ENCODE data around the gene NAT14.
"Not testable (repeated sequence)": the region's sequence is repeated elsewhere in the genome, so short reads cannot be mapped to it uniquely, and the experiment has no call there.

Gene NAT14

DNA sequence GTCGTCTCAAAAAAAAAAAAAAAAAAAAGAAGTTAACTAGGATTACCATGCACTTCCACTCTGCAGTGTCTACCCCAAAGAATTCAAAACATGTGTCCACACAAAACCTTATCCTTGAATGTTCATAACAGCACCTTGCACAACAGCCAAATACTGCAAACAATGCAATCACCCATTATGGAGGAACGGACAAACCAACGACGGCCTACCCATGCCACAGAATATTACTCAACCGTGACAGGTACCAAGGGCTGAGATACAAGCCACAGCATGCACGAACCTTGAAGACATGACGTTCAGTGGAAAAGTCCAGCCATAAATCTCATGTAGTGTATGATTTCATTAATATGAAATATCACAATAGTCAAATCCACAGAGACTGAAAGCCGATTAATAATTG, 38.9 kb upstream of the NAT14 start:
- Histone ChIP-seq H3K36me3 (ENCODE audit: control insufficient read depth, insufficient read depth, low read length) (no peaks in the 10 kb centered on the region), H3K9ac (ENCODE audit: low read length) (no peak overlapping the region), H3K4me3 (ENCODE audit: low read length) (no peak overlapping the region), H3K4me1 (ENCODE audit: control insufficient read depth, insufficient read depth, low read length) (peaks cover 10% of the 10 kb centered on the region), H3K9me3 (ENCODE audit: control insufficient read depth, low read length) (no peaks in the 10 kb centered on the region), H3K27me3 (ENCODE audit: control insufficient read depth, insufficient read depth, low read length) (peaks cover 67% of the 10 kb centered on the region)

GRCh38 chr19:55447421-55448174, 37.4 kb upstream of the NAT14 start:
- Histone ChIP-seq H3K4me1 (ENCODE audit: control insufficient read depth, insufficient read depth, low read length) (peaks cover 3% of the 10 kb centered on the region), H3K27me3 (ENCODE audit: control insufficient read depth, insufficient read depth, low read length) (peaks cover 69% of the 10 kb centered on the region), H3K36me3 (ENCODE audit: control insufficient read depth, insufficient read depth, low read length) (no peaks in the 10 kb centered on the region), H3K9me3 (ENCODE audit: control insufficient read depth, low read length) (no peaks in the 10 kb centered on the region), H3K9ac (ENCODE audit: low read length) (no peak overlapping the region), H3K4me3 (ENCODE audit: low read length) (no peak overlapping the region)

DNA sequence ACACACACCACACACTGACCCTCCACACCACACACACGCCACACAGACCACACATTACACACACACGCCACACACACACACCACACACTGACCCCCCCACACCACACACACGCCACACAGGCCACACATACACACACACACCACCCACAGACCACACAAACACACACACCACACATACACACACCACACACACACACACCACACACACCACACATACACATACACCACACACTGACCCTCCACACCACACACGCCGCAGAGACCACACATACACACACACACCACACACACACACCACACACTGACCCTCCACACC, 36.9 kb upstream of the NAT14 start:
- not testable (repeated sequence) for H3K9ac ChIP-seq (ENCODE audit: low read length); H3K9me3 ChIP-seq (ENCODE audit: control insufficient read depth, low read length); H3K36me3 ChIP-seq (ENCODE audit: control insufficient read depth, insufficient read depth, low read length); H3K4me3 ChIP-seq (ENCODE audit: low read length); H3K4me1 ChIP-seq (ENCODE audit: control insufficient read depth, insufficient read depth, low read length)
- peaks cover 69% of the 10 kb centered on the region for H3K27me3 ChIP-seq (ENCODE audit: control insufficient read depth, insufficient read depth, low read length)

- Histone ChIP-seq H3K36me3 (ENCODE audit: control insufficient read depth, insufficient read depth, low read length) (no peaks in the 10 kb centered on the region), H3K4me1 (ENCODE audit: control insufficient read depth, insufficient read depth, low read length) (peaks cover 3% of the 10 kb centered on the region), H3K27me3 (ENCODE audit: control insufficient read depth, insufficient read depth, low read length) (peaks cover 55% of the 10 kb centered on the region), H3K9ac (ENCODE audit: low read length) (no peak overlapping the region), H3K9me3 (ENCODE audit: control insufficient read depth, low read length) (no peaks in the 10 kb centered on the region), H3K4me3 (ENCODE audit: low read length) (no peak overlapping the region)
Measured at GRCh38 chr19:55449469-55449868, 35.5 kb upstream of the NAT14 start.

GRCh38 chr19:55451163-55451964, 33.6 kb upstream of the NAT14 start:
- peaks cover 3% of the 10 kb centered on the region for H3K4me1 ChIP-seq (ENCODE audit: control insufficient read depth, insufficient read depth, low read length)
- no peaks in the 10 kb centered on the region for H3K9me3 ChIP-seq (ENCODE audit: control insufficient read depth, low read length)
- H3K4me3 ChIP-seq (ENCODE audit: low read length) = no peak overlapping the region
- H3K9ac ChIP-seq (ENCODE audit: low read length) = no peak overlapping the region
- H3K36me3 ChIP-seq (ENCODE audit: control insufficient read depth, insufficient read depth, low read length) = no peaks in the 10 kb centered on the region
- peaks cover 48% of the 10 kb centered on the region for H3K27me3 ChIP-seq (ENCODE audit: control insufficient read depth, insufficient read depth, low read length)

GRCh38 chr19:55451965-55452748, 32.8 kb upstream of the NAT14 start:
- Histone ChIP-seq H3K9ac (ENCODE audit: low read length) (no peak overlapping the region), H3K36me3 (ENCODE audit: control insufficient read depth, insufficient read depth, low read length) (no peaks in the 10 kb centered on the region), H3K4me1 (ENCODE audit: control insufficient read depth, insufficient read depth, low read length) (peaks cover 3% of the 10 kb centered on the region), H3K9me3 (ENCODE audit: control insufficient read depth, low read length) (no peaks in the 10 kb centered on the region), H3K27me3 (ENCODE audit: control insufficient read depth, insufficient read depth, low read length) (peaks cover 48% of the 10 kb centered on the region), H3K4me3 (ENCODE audit: low read length) (no peak overlapping the region)

DNA sequence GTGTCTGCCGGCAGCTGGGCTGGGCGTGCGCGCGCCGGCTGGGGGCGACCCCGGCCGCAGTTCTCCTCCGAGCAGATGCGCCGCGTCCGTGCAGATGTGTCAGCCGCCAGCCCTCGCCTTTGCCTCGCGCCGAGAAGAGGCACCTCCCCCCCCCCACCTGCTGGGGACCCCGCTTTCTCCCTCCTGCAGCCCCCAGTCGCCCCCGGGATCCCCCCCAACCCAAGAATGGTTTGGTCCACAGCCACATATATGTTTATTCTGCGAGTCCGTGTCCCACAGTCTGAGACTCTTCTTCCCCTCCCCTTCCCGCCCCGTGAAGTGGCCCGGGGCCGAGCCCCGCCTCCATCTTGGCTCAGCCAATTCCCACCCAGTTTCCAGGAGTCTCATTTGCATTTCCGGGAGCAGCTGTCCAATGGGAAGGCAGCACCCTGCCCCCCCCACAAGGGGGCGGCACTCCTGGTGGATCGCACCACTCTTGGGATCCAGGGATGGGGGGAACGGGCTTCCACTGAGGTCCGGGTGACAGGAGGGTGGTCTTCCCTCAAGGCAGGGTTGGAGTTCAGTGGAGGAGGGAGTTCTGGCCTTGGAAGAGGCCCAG, 32.1 kb upstream of the NAT14 start:
- Histone ChIP-seq H3K27me3 (ENCODE audit: control insufficient read depth, insufficient read depth, low read length) (peaks cover 42% of the 10 kb centered on the region), H3K36me3 (ENCODE audit: control insufficient read depth, insufficient read depth, low read length) (no peaks in the 10 kb centered on the region), H3K4me3 (ENCODE audit: low read length) (no peak overlapping the region), H3K9me3 (ENCODE audit: control insufficient read depth, low read length) (no peaks in the 10 kb centered on the region), H3K9ac (ENCODE audit: low read length) (no peak overlapping the region), H3K4me1 (ENCODE audit: control insufficient read depth, insufficient read depth, low read length) (peaks cover 3% of the 10 kb centered on the region)

- Histone ChIP-seq H3K9me3 (ENCODE audit: control insufficient read depth, low read length) (no peaks in the 10 kb centered on the region), H3K27me3 (ENCODE audit: control insufficient read depth, insufficient read depth, low read length) (peaks cover 34% of the 10 kb centered on the region), H3K36me3 (ENCODE audit: control insufficient read depth, insufficient read depth, low read length) (no peaks in the 10 kb centered on the region), H3K9ac (ENCODE audit: low read length) (no peak overlapping the region), H3K4me1 (ENCODE audit: control insufficient read depth, insufficient read depth, low read length) (peaks cover 3% of the 10 kb centered on the region), H3K4me3 (ENCODE audit: low read length) (no peak overlapping the region)
Measured at GRCh38 chr19:55453511-55454260, 31.3 kb upstream of the NAT14 start.

DNA sequence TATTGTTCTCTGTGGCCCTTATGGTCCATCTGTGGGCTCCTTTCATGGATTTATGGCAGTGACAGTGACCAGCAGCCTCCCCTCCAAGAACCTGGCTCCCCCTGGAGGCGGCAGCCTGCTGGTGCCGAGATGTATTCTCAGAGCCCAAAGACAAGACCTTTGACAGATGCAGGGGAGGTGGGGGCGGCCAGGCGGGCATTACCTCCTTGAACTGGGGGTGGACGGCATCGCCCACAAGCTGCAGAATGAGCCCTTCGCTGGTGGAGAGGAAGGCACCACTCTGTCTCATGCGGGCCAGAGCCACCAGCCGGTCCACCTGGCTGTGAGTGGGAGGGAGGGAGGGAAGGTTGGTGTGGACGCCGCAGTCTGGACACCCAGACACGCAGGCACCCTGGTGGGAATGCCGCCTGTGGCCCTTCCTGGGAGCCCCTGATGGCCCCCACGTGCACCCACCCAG, 30.2 kb upstream of the NAT14 start:
- peaks cover 7% of the 10 kb centered on the region for H3K4me1 ChIP-seq (ENCODE audit: control insufficient read depth, insufficient read depth, low read length)
- no peaks in the 10 kb centered on the region for H3K9me3 ChIP-seq (ENCODE audit: control insufficient read depth, low read length)
- H3K36me3 ChIP-seq (ENCODE audit: control insufficient read depth, insufficient read depth, low read length) = no peaks in the 10 kb centered on the region
- H3K9ac ChIP-seq (ENCODE audit: low read length) = no peak overlapping the region
- H3K27me3 ChIP-seq (ENCODE audit: control insufficient read depth, insufficient read depth, low read length) = peaks cover 25% of the 10 kb centered on the region
- no peak overlapping the region for H3K4me3 ChIP-seq (ENCODE audit: low read length)

DNA sequence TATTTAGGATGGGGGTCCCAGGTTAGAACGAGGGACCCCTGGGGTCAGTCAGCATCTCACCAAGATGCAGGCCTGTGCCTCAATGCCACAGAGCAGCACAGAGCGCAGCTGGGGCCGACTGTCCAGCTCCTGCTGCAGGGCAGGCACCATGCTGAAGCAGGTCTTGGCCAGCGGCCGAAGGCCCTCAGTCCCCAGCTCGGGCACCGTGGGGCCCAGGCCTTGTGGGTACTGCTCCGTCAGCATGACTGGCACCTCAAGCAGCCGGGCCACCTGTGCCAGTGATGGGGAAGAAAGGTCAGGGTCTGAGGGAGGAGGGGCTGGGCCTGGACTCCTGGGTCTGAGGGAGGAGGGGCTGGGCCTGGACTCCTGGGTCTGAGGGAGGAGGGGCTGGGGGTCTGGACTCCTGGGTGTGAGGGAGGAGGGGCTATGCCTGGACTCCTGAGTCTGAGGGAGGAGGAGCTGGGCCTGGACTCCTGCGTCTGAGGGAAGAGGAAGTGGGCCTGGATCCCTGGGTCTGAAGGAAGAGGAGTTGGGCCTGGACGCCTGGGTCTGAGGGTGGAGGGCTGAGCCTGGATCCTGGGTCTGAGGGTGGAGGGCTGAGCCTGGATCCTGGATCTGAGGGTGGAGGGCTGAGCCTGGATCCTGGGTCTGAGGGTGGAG, 29.3 kb upstream of the NAT14 start:
- Histone ChIP-seq H3K27me3 (ENCODE audit: control insufficient read depth, insufficient read depth, low read length) (peaks cover 18% of the 10 kb centered on the region), H3K9me3 (ENCODE audit: control insufficient read depth, low read length) (no peaks in the 10 kb centered on the region), H3K36me3 (ENCODE audit: control insufficient read depth, insufficient read depth, low read length) (no peaks in the 10 kb centered on the region), H3K4me3 (ENCODE audit: low read length) (no peak overlapping the region), H3K9ac (ENCODE audit: low read length) (no peak overlapping the region), H3K4me1 (ENCODE audit: control insufficient read depth, insufficient read depth, low read length) (peaks cover 16% of the 10 kb centered on the region)

- Histone ChIP-seq H3K36me3 (ENCODE audit: control insufficient read depth, insufficient read depth, low read length) (no peaks in the 10 kb centered on the region), H3K9me3 (ENCODE audit: control insufficient read depth, low read length) (no peaks in the 10 kb centered on the region), H3K4me1 (ENCODE audit: control insufficient read depth, insufficient read depth, low read length) (peaks cover 21% of the 10 kb centered on the region), H3K9ac (ENCODE audit: low read length) (no peak overlapping the region), H3K27me3 (ENCODE audit: control insufficient read depth, insufficient read depth, low read length) (peaks cover 14% of the 10 kb centered on the region), H3K4me3 (ENCODE audit: low read length) (no peak overlapping the region)
Measured at GRCh38 chr19:55456347-55456746, 28.6 kb upstream of the NAT14 start.

Data from mucosa of stomach (tissue), 1 donor.